ENCODE results near the gene HDAC11. TPM values are rescaled to one million over a fixed set of nuclear protein-coding genes. Genes with fewer than 3 reads are reported as not detected.

HDAC11 gene
- total and polyA plus RNA-seq, 8 donors = 14.0 to 22.0 (median 20.8) TPM

DNA sequence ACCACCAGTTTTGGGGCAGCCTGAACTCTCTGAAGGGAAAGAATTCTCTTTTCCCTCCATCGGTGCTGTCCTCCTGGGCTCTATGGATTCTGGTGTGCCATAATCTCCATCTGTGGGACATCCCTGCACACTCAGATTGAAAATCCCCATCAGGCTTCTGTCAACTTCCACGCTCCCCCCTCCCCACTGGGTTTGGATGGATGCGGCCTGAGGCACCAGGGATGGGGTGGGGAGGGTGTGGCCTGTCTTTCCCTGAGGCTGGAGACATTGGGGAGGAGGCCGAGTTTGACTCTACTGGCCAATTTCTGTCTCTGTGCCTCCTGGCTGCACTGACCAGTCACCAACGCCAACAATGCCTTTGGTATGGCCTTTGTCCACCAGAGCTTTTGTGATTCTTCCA lies 52.5 kb downstream of the HDAC11 start:
- H3K27ac ChIP-seq = no peak overlapping the region
- intact Hi-C loops (cut with DNase I) = no loop called here
- H3K9me3 ChIP-seq = no peaks in the 10 kb centered on the region
- H3K36me3 ChIP-seq = no peaks in the 10 kb centered on the region
- ATAC-seq (no peak), DNase-seq (no peak)
- peaks cover 0 to 7% of the 10 kb centered on the region in 2 donors for H3K4me1 ChIP-seq
- peaks cover 0 to 7% of the 10 kb centered on the region in 2 donors for H3K27me3 ChIP-seq
- TF ChIP-seq, protein P1, sequence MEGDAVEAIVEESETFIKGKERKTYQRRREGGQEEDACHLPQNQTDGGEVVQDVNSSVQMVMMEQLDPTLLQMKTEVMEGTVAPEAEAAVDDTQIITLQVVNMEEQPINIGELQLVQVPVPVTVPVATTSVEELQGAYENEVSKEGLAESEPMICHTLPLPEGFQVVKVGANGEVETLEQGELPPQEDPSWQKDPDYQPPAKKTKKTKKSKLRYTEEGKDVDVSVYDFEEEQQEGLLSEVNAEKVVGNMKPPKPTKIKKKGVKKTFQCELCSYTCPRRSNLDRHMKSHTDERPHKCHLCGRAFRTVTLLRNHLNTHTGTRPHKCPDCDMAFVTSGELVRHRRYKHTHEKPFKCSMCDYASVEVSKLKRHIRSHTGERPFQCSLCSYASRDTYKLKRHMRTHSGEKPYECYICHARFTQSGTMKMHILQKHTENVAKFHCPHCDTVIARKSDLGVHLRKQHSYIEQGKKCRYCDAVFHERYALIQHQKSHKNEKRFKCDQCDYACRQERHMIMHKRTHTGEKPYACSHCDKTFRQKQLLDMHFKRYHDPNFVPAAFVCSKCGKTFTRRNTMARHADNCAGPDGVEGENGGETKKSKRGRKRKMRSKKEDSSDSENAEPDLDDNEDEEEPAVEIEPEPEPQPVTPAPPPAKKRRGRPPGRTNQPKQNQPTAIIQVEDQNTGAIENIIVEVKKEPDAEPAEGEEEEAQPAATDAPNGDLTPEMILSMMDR (IDR thresholded peaks at IDR 0.05) = no peak
- H3K4me3 ChIP-seq = no peak overlapping the region

DNA sequence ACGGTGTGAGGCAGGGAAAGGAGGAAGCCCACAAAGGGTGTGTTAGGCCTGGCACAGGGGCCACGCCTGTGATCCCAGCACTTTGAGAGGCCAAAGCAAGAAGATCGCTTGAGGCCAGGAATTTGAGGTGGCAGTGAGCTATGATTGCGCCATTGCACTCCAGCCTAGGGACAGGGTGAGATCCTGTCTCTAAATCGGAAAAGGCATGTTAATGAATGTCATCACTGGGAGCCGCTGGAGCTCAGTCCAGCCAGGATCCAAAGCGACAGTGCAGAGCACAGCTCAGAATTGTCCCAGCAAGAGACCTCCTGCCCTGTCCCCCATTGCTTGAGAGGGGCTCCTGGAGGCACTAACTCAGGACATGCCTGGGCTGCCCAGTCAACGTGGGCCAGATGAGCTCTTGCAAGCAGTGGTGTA lies 53.8 kb downstream of the HDAC11 start:
- TF ChIP-seq, protein P1 (IDR thresholded peaks at IDR 0.05) = no peak
- DNase-seq (no peak), ATAC-seq (no peak)
- peaks cover 0 to 7% of the 10 kb centered on the region in 2 donors for H3K27me3 ChIP-seq
- no peak overlapping the region for H3K27ac ChIP-seq
- H3K9me3 ChIP-seq = no peaks in the 10 kb centered on the region
- intact Hi-C loops (cut with DNase I) = no loop called here
- no peaks in the 10 kb centered on the region for H3K36me3 ChIP-seq
- H3K4me3 ChIP-seq = no peak overlapping the region
- H3K4me1 ChIP-seq = peaks cover 0 to 7% of the 10 kb centered on the region in 2 donors

DNA sequence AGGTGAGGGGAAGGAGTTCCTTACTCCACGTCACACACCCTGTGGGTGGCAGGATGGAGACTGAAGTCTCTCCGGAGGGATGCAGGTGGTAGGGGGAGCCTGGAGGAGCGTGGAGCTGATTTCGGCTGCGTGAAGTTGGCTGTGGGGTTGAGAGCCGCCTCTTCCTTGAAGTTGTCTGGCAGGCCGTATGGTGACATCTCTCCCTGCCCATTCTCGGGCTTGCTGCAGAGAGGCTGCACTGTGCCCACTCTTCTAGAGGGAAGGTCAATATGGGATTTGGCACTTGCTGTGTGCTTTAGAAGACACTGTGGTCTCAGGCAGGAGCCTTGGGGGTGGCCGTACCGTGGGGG lies 55.4 kb downstream of the HDAC11 start:
- no peaks in the 10 kb centered on the region for H3K9me3 ChIP-seq
- H3K36me3 ChIP-seq = no peaks in the 10 kb centered on the region
- intact Hi-C loops (cut with DNase I) = no loop called here
- no peak overlapping the region for H3K27ac ChIP-seq
- no peak overlapping the region for H3K4me3 ChIP-seq
- ATAC-seq (no peak), DNase-seq (no peak)
- peaks cover 0 to 7% of the 10 kb centered on the region in 2 donors for H3K4me1 ChIP-seq
- H3K27me3 ChIP-seq = peaks cover 0 to 7% of the 10 kb centered on the region in 2 donors
- TF ChIP-seq, protein P1 (IDR thresholded peaks at IDR 0.05) = no peak

DNA sequence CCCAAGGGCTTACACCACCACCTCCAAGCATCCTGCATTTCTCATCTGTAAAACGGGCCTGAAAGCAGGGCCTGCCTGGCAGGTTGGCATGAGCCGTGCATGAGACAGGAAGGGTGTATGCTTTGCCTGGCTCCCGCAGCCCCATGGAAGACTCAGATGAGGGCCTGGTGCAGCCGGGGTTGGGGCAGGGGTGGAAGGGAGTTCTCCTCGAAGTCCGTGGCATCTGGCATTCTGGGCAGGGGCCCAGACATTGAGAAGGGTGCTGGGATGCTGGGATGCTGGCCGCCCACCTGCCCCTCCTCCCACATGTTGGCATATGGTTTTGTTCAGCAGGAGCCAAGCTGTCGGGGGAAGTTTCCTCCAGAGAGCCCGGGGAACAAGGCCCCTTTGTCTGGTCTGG lies 55.8 kb downstream of the HDAC11 start:
- peak in 1 of 4 donors; percentile 39 for DNase-seq
- ATAC-seq = no peak
- H3K27me3 ChIP-seq = peaks cover 0 to 7% of the 10 kb centered on the region in 2 donors
- no peaks in the 10 kb centered on the region for H3K36me3 ChIP-seq
- intact Hi-C loops (cut with DNase I) = no loop called here
- H3K4me3 ChIP-seq = no peak overlapping the region
- peaks cover 0 to 7% of the 10 kb centered on the region in 2 donors for H3K4me1 ChIP-seq
- H3K27ac ChIP-seq = no peak overlapping the region
- TF ChIP-seq, protein P1 (IDR thresholded peaks at IDR 0.05) = no peak
- H3K9me3 ChIP-seq = no peaks in the 10 kb centered on the region

DNA sequence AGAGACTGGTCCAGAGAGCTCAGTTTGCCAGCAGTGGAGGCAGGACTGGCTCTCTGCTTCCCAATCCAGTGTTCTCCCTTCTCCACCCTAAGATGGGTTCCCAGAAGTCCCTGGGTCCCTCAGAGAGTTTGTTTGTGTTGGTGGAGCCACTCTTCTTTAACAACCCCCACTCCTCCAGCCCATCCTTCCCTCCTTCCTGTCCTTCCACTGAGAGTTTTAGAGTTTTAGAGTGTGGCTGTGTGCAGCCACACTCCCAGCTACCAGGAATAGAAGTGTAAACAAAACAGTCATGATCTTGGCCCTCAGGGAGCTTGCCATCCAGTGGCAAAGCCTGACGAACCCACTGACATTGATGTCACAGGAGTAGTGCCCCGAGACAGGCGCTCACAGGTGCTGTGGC lies 56.3 kb downstream of the HDAC11 start:
- DNase-seq (no peak), ATAC-seq (no peak)
- H3K9me3 ChIP-seq = no peaks in the 10 kb centered on the region
- H3K4me1 ChIP-seq = peaks cover 0 to 7% of the 10 kb centered on the region in 2 donors
- no peak overlapping the region for H3K27ac ChIP-seq
- TF ChIP-seq, protein P1 (IDR thresholded peaks at IDR 0.05) = no peak
- no peaks in the 10 kb centered on the region for H3K36me3 ChIP-seq
- intact Hi-C loops (cut with DNase I) = no loop called here
- H3K4me3 ChIP-seq = no peak overlapping the region
- H3K27me3 ChIP-seq = peaks cover 0 to 7% of the 10 kb centered on the region in 2 donors
